GM23338 (cell line): ENCODE results near the gene ARL4A. TPM values are rescaled to one million over a fixed set of nuclear protein-coding genes. Genes with fewer than 3 reads are reported as not detected.
A peak's percentile ranks its signal among the peaks of the same experiment; 100 is the strongest.
"Not testable (repeated sequence)": the region's sequence is repeated elsewhere in the genome, so short reads cannot be mapped to it uniquely, and the experiment has no call there.

ENCODE experiments used
- ATAC-seq: fragments of 200-7000 bp; cut with Tn5 transposase; 3 replicates; pipeline ENCODE4 v1.9.1; 2020
- DNase-seq: peaks from one replicate; pipeline ENCODE4 v3.0.0-alpha.2; 2015; ENCODE audit warnings: low spot score
- H2AFZ ChIP-seq: fragments of 200-600 bp; sonication (generic); 2 replicates; pipeline ENCODE4 v1.8.0; 2016; ENCODE audit warnings: antibody characterized with exemption, mild to moderate bottlenecking, moderate library complexity
- H3F3A ChIP-seq: fragments of 200-600 bp; sonication (generic); replicated peaks from 2 replicates; pipeline ENCODE4 v1.8.0; 2017; ENCODE audit warnings: antibody characterized with exemption, mixed run types, low read depth
- H3K27ac ChIP-seq: fragments of 200-600 bp; sonication (generic); 2 replicates; pipeline ENCODE4 v1.6.1; 2016; ENCODE audit warnings: low read depth
- H3K27me3 ChIP-seq: fragments of 200-600 bp; sonication (generic); 2 replicates; pipeline ENCODE4 v1.8.0; 2016; ENCODE audit warnings: mild to moderate bottlenecking, mixed run types, moderate library complexity; ENCODE audit not compliant: insufficient read depth
- H3K36me3 ChIP-seq: fragments of 200-600 bp; sonication (generic); 2 replicates; pipeline ENCODE4 v1.8.0; 2016; ENCODE audit warnings: mild to moderate bottlenecking; ENCODE audit not compliant: insufficient read depth
- H3K4me1 ChIP-seq: fragments of 200-600 bp; sonication (generic); 2 replicates; pipeline ENCODE4 v1.8.0; 2016; ENCODE audit warnings: mild to moderate bottlenecking, moderate library complexity; ENCODE audit not compliant: insufficient read depth
- H3K4me2 ChIP-seq: fragments of 200-600 bp; sonication (generic); 2 replicates; pipeline ENCODE4 v1.7.1; 2017; ENCODE audit warnings: mixed run types
- H3K4me3 ChIP-seq: fragments of 200-600 bp; sonication (generic); 2 replicates; pipeline ENCODE4 v1.6.1; 2016; ENCODE audit warnings: mixed run types
- H3K79me2 ChIP-seq: fragments of 200-600 bp; sonication (generic); replicated peaks from 2 replicates; pipeline ENCODE4 v1.8.0; 2017; ENCODE audit warnings: mild to moderate bottlenecking; ENCODE audit not compliant: insufficient read depth
- H3K9me2 ChIP-seq: fragments of 200-600 bp; sonication (generic); 2 replicates; pipeline ENCODE4 v1.8.0; 2017; ENCODE audit not compliant: insufficient read depth
- H4K20me1 ChIP-seq: fragments of 200-600 bp; sonication (generic); replicated peaks from 2 replicates; pipeline ENCODE4 v1.8.0; 2017; ENCODE audit warnings: mild to moderate bottlenecking; ENCODE audit not compliant: insufficient read depth
- H3K27ac Mint-ChIP-seq: 2 replicates; pipeline ENCODE4 v1.8.0; 2020; ENCODE audit warnings: inconsistent platforms, mild to moderate bottlenecking, moderate library complexity, mixed read lengths
- H3K27me3 Mint-ChIP-seq: 3 replicates; pipeline ENCODE4 v1.8.0; 2022; ENCODE audit warnings: low read depth, mild to moderate bottlenecking, moderate library complexity, mixed read lengths, inconsistent platforms; ENCODE audit not compliant: insufficient read depth, poor library complexity
- H3K36me3 Mint-ChIP-seq: 3 replicates; pipeline ENCODE4 v1.8.0; 2021; ENCODE audit warnings: low read depth, mild to moderate bottlenecking, inconsistent platforms, moderate library complexity, mixed read lengths
- H3K4me1 Mint-ChIP-seq: 3 replicates; pipeline ENCODE4 v1.8.0; 2020; ENCODE audit warnings: mild to moderate bottlenecking, inconsistent platforms, mixed read lengths
- H3K4me3 Mint-ChIP-seq: 3 replicates; pipeline ENCODE4 v1.8.0; 2021; ENCODE audit warnings: moderate library complexity, mild to moderate bottlenecking, inconsistent platforms, mixed read lengths
- H3K9me3 Mint-ChIP-seq: 3 replicates; pipeline ENCODE4 v1.8.0; 2020; ENCODE audit warnings: moderate library complexity, mild to moderate bottlenecking, inconsistent platforms, mixed read lengths
- POLR2AphosphoS5 ChIP-seq: IDR thresholded peaks from 2 replicates; pipeline ENCODE4 v1.6.1; 2016; ENCODE audit warnings: antibody characterized with exemption, low read depth
- ZNF331 ChIP-seq: fragments of 250-450 bp; sonication (Bioruptor Pico); IDR thresholded peaks from 2 replicates; pipeline ENCODE4 v1.5.0; 2020; ENCODE audit warnings: low read depth, mild to moderate bottlenecking, moderate library complexity
- polyA plus RNA-seq: library from polyadenylated mRNA; unstranded; fragments of >200 nt; fragmentation: Nextera tagmentation; extraction: Ambion mirVana; gene quantifications from 2 replicates; pipeline ENCODE4 v1.2.1, GENCODE V29; 2016
- total RNA-seq: library from RNA; depleted of rRNA; stranded (reverse); fragments of >200 nt; shearing (Covaris generic); gene quantifications from 2 replicates; pipeline ENCODE4 v1.2.3, GENCODE V29; 2014
- TF ChIP-seq, protein P1 (sequence below): fragments of 250-450 bp; sonication (Bioruptor Pico); IDR thresholded peaks from 2 replicates; pipeline ENCODE4 v1.5.0; 2020; ENCODE audit warnings: mild to moderate bottlenecking, moderate library complexity
- TF ChIP-seq, protein P2 (sequence below), 2 experiments: fragments of 200-600 bp in 1 of 2; sonication (generic) in 1 of 2; conservative IDR thresholded peaks; 2 replicates each; pipeline versions ENCODE4 v1.5.1 to v1.6.1; 2016 to 2017; ENCODE audit warnings: antibody characterized with exemption in 2 of 2, low read depth in 2 of 2, mild to moderate bottlenecking in 2 of 2, moderate library complexity in 1 of 2

Gene ARL4A
- total and polyA plus RNA-seq, 2 experiments from 2014 or later = 48.9 to 82.5 TPM

DNA sequence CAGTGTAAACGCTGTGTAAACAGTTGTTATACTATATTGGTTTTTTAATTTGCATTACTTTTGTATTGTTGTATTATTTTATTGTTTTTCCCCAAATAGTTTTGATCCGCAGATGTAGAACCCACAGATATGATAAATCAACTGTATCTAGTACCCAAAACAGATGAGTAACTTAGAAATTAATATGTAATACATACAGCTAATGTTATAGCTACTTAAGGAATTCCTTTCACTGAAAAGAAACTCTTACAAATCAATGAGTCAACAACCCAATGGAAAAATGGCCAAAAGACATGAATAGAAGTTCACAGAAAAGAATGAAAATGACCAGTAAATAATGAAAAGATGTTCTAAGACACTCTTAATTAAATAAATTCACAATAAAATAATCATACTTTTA is 32.3 kb upstream of the ARL4A start:
- Histone ChIP-seq H4K20me1 (no peaks in the 10 kb centered on the region), H3K27me3 (no peaks in the 10 kb centered on the region), H3K9me2 (peaks cover 5% of the 10 kb centered on the region), H3K27ac (no peak overlapping the region), H3F3A (no peaks in the 10 kb centered on the region), H3K79me2 (no peaks in the 10 kb centered on the region), H2AFZ (no peak overlapping the region), H3K4me2 (no peak overlapping the region), H3K4me1 (no peaks in the 10 kb centered on the region), H3K4me3 (no peak overlapping the region), H3K36me3 (no peaks in the 10 kb centered on the region)
- Mint-ChIP-seq H3K27me3 (no peaks in the 10 kb centered on the region), H3K4me1 (0 out of 3 replicates have a peak, but pooled peaks cover under 1% of the 10 kb centered on the region), H3K36me3 (peaks cover 2% of the 10 kb centered on the region; the same call in 1 of the 3 replicates), H3K9me3 (peaks cover under 1% of the 10 kb centered on the region; the same call in 1 of the 3 replicates), H3K27ac (no peak overlapping the region), H3K4me3 (no peak overlapping the region)
- DNase-seq (no peak), ATAC-seq (no peak)
- TF ChIP-seq, protein P1, sequence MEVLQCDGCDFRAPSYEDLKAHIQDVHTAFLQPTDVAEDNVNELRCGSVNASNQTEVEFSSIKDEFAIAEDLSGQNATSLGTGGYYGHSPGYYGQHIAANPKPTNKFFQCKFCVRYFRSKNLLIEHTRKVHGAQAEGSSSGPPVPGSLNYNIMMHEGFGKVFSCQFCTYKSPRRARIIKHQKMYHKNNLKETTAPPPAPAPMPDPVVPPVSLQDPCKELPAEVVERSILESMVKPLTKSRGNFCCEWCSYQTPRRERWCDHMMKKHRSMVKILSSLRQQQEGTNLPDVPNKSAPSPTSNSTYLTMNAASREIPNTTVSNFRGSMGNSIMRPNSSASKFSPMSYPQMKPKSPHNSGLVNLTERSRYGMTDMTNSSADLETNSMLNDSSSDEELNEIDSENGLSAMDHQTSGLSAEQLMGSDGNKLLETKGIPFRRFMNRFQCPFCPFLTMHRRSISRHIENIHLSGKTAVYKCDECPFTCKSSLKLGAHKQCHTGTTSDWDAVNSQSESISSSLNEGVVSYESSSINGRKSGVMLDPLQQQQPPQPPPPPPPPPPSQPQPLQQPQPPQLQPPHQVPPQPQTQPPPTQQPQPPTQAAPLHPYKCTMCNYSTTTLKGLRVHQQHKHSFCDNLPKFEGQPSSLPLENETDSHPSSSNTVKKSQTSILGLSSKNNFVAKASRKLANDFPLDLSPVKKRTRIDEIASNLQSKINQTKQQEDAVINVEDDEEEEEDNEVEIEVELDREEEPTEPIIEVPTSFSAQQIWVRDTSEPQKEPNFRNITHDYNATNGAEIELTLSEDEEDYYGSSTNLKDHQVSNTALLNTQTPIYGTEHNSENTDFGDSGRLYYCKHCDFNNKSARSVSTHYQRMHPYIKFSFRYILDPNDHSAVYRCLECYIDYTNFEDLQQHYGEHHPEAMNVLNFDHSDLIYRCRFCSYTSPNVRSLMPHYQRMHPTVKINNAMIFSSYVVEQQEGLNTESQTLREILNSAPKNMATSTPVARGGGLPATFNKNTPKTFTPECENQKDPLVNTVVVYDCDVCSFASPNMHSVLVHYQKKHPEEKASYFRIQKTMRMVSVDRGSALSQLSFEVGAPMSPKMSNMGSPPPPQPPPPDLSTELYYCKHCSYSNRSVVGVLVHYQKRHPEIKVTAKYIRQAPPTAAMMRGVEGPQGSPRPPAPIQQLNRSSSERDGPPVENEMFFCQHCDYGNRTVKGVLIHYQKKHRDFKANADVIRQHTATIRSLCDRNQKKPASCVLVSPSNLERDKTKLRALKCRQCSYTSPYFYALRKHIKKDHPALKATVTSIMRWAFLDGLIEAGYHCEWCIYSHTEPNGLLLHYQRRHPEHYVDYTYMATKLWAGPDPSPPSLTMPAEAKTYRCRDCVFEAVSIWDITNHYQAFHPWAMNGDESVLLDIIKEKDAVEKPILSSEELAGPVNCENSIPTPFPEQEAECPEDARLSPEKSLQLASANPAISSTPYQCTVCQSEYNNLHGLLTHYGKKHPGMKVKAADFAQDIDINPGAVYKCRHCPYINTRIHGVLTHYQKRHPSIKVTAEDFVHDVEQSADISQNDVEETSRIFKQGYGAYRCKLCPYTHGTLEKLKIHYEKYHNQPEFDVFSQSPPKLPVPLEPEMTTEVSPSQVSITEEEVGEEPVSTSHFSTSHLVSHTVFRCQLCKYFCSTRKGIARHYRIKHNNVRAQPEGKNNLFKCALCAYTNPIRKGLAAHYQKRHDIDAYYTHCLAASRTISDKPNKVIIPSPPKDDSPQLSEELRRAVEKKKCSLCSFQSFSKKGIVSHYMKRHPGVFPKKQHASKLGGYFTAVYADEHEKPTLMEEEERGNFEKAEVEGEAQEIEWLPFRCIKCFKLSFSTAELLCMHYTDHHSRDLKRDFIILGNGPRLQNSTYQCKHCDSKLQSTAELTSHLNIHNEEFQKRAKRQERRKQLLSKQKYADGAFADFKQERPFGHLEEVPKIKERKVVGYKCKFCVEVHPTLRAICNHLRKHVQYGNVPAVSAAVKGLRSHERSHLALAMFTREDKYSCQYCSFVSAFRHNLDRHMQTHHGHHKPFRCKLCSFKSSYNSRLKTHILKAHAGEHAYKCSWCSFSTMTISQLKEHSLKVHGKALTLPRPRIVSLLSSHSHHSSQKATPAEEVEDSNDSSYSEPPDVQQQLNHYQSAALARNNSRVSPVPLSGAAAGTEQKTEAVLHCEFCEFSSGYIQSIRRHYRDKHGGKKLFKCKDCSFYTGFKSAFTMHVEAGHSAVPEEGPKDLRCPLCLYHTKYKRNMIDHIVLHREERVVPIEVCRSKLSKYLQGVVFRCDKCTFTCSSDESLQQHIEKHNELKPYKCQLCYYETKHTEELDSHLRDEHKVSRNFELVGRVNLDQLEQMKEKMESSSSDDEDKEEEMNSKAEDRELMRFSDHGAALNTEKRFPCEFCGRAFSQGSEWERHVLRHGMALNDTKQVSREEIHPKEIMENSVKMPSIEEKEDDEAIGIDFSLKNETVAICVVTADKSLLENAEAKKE = no peak
- TF ChIP-seq ZNF331 (CRISPR knock-in tag) (no peak), POLR2AphosphoS5 (no peak)
- TF ChIP-seq, protein P2, sequence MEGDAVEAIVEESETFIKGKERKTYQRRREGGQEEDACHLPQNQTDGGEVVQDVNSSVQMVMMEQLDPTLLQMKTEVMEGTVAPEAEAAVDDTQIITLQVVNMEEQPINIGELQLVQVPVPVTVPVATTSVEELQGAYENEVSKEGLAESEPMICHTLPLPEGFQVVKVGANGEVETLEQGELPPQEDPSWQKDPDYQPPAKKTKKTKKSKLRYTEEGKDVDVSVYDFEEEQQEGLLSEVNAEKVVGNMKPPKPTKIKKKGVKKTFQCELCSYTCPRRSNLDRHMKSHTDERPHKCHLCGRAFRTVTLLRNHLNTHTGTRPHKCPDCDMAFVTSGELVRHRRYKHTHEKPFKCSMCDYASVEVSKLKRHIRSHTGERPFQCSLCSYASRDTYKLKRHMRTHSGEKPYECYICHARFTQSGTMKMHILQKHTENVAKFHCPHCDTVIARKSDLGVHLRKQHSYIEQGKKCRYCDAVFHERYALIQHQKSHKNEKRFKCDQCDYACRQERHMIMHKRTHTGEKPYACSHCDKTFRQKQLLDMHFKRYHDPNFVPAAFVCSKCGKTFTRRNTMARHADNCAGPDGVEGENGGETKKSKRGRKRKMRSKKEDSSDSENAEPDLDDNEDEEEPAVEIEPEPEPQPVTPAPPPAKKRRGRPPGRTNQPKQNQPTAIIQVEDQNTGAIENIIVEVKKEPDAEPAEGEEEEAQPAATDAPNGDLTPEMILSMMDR (conservative IDR thresholded peaks at IDR 0.05; ENCODE audit: low read depth in 2 of 2) = no peak

- ATAC-seq, H3K9me3 Mint-ChIP-seq, H3K36me3 ChIP-seq, H3K36me3 Mint-ChIP-seq, H2AFZ ChIP-seq, H3K4me1 Mint-ChIP-seq, H3K4me3 ChIP-seq, H4K20me1 ChIP-seq, H3K4me3 Mint-ChIP-seq, H3K9me2 ChIP-seq, H3K27ac ChIP-seq, H3F3A ChIP-seq, H3K4me2 ChIP-seq, H3K4me1 ChIP-seq, H3K79me2 ChIP-seq, H3K27me3 ChIP-seq, H3K27me3 Mint-ChIP-seq: not testable (repeated sequence)
- peak overlapping the region; percentile 48 for H3K27ac Mint-ChIP-seq
- peak; percentile 63 for DNase-seq
Observed at GRCh38 chr7:12660423-12660822, 27.0 kb upstream of the ARL4A start.

DNA sequence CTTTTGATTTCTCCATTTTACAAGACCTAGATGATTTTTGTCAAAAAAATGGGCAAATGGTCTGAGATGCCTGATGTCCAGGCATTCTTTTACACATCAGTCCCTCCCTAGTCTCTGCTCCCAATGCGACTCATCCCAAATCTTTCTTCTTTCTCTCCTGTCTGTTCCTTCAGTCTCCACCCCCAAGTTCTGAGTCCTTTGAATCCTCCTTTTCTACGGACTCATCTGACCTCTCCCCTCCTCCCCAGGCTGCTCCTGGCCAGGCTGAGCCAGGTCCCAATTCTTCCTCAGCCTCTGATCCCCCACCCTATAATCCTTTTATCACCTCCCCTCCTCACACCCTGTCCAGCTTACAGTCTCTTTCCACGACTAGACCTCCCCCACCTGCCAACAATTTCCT is 26.4 kb upstream of the ARL4A start:
- not testable (repeated sequence) for H3K4me1 Mint-ChIP-seq, H3K36me3 Mint-ChIP-seq, H2AFZ ChIP-seq, H3K27me3 ChIP-seq, H3K79me2 ChIP-seq, H4K20me1 ChIP-seq, H3K4me1 ChIP-seq, H3K4me3 ChIP-seq, H3K27me3 Mint-ChIP-seq, H3F3A ChIP-seq, H3K36me3 ChIP-seq, ATAC-seq, H3K4me2 ChIP-seq, H3K4me3 Mint-ChIP-seq, H3K27ac Mint-ChIP-seq, H3K27ac ChIP-seq, DNase-seq, H3K9me2 ChIP-seq, H3K9me3 Mint-ChIP-seq
